K562 treated with DMSO at 1 percent for 4 hours (cell line): ENCODE data around the gene MAGI2. TPM values are rescaled to one million over a fixed set of nuclear protein-coding genes. Genes with fewer than 3 reads are reported as not detected.

ENCODE experiments used
- total RNA-seq: library from RNA; unstranded; fragments of 300-600 nt; gene quantifications from 2 replicates; pipeline ENCODE4 v1.2.3, GENCODE V29; 2022; ENCODE audit not compliant: insufficient read depth

Gene MAGI2
- 0.44 and 0.55 TPM in 2 replicates for total RNA-seq

GRCh38 chr7:79453558-79454360 is at the start of gene MAGI2:
Gene MAGI2, minus strand, starts transcription at chr7:79453667. Its CDS starts 347 bp downstream, at chr7:79453320.

